ENCODE data around the gene SBF2. TPM values are rescaled to one million over a fixed set of nuclear protein-coding genes. Genes with fewer than 3 reads are reported as not detected.

SBF2 gene
- total RNA-seq, 1 donor from 2014 or later = 12.0 TPM

- intact Hi-C loops (cut with micrococcal nuclease) = loop anchor here (10.0 kb wide), 2 partner anchors 563 to 1607 kb away; partner anchors contain the start of genes RPL27A, TRIM66 and ZBED5
These were observed 2.0 kb downstream of the SBF2 start for GRCh38 chr11:10291801-10292638.

GRCh38 chr11:10289765-10290380 lies 4.1 kb downstream of the SBF2 start:
- ChIA-PET POLR2A (no interaction called here), CTCF (interaction anchor here (1.5 kb wide), 1 partner anchor 18 kb away, joined by 3 read pairs; no protein-coding TSS in a partner anchor)
- no peaks in the 10 kb centered on the region for H3K36me3 Mint-ChIP-seq (ENCODE audit: low read depth)
- intact Hi-C loops (cut with micrococcal nuclease) = loop anchor here (10.0 kb wide), 2 partner anchors 565 to 1605 kb away; partner anchors contain the start of genes RPL27A, TRIM66 and ZBED5
- H3K9me3 Mint-ChIP-seq = no peaks in the 10 kb centered on the region
- H3K4me1 Mint-ChIP-seq = peaks cover 20% of the 10 kb centered on the region
- peaks cover 19% of the 10 kb centered on the region for H3K27me3 Mint-ChIP-seq
- no peak overlapping the region for H3K27ac Mint-ChIP-seq
- DNase-seq (no peak), ATAC-seq (ENCODE audit: low read depth) (no peak)
- no peak overlapping the region for H3K4me3 Mint-ChIP-seq
- no peak for TF ChIP-seq CTCF (IDR thresholded peaks at IDR 0.05)

More at GRCh38 chr11:10291801-10292638, 2.0 kb downstream of the SBF2 start:
- H3K27me3 Mint-ChIP-seq = peaks cover 29% of the 10 kb centered on the region
- peaks cover 20% of the 10 kb centered on the region for H3K4me1 Mint-ChIP-seq
- H3K27ac Mint-ChIP-seq = no peak overlapping the region
- no peaks in the 10 kb centered on the region for H3K36me3 Mint-ChIP-seq (ENCODE audit: low read depth)
- H3K4me3 Mint-ChIP-seq = peak overlapping the region; percentile 44
- DNase-seq (no peak), ATAC-seq (ENCODE audit: low read depth) (no peak)
- no peaks in the 10 kb centered on the region for H3K9me3 Mint-ChIP-seq
- POLR2A ChIA-PET = no interaction called here
- TF ChIP-seq CTCF (IDR thresholded peaks at IDR 0.05) = no peak
- CTCF ChIA-PET = no interaction called here

- no peak for DNase-seq
- H3K9me3 Mint-ChIP-seq = no peaks in the 10 kb centered on the region
- no peak overlapping the region for H3K4me3 Mint-ChIP-seq
- ATAC-seq (ENCODE audit: low read depth) = no peak
- peaks cover 20% of the 10 kb centered on the region for H3K27me3 Mint-ChIP-seq
- ChIA-PET POLR2A (no interaction called here), CTCF (interaction anchor here (1.5 kb wide), 1 partner anchor 19 kb away, joined by 3 read pairs; no protein-coding TSS in a partner anchor)
- intact Hi-C loops (cut with micrococcal nuclease) = no loop called here
- no peak overlapping the region for H3K27ac Mint-ChIP-seq
- no peaks in the 10 kb centered on the region for H3K36me3 Mint-ChIP-seq (ENCODE audit: low read depth)
- H3K4me1 Mint-ChIP-seq = peaks cover 17% of the 10 kb centered on the region
- TF ChIP-seq CTCF (IDR thresholded peaks at IDR 0.05) = no peak
These were observed 4.9 kb downstream of the SBF2 start for GRCh38 chr11:10288881-10289764.

- ChIA-PET POLR2A (no interaction called here), CTCF (interaction anchor here (0.8 kb wide), 1 partner anchor 315 kb away, joined by 3 read pairs; no protein-coding TSS in a partner anchor)
- H3K36me3 Mint-ChIP-seq (ENCODE audit: low read depth) = no peaks in the 10 kb centered on the region
These were observed 6.0 kb downstream of the SBF2 start for GRCh38 chr11:10287766-10288715.

More at GRCh38 chr11:10287766-10288715, 6.0 kb downstream of the SBF2 start:
- ATAC-seq (ENCODE audit: low read depth) (no peak), DNase-seq (no peak)
- intact Hi-C loops (cut with micrococcal nuclease) = no loop called here
- no peak overlapping the region for H3K27ac Mint-ChIP-seq
- no peaks in the 10 kb centered on the region for H3K9me3 Mint-ChIP-seq
- H3K27me3 Mint-ChIP-seq = peaks cover 23% of the 10 kb centered on the region
- peaks cover 14% of the 10 kb centered on the region for H3K4me1 Mint-ChIP-seq
- no peak overlapping the region for H3K4me3 Mint-ChIP-seq
- TF ChIP-seq CTCF (IDR thresholded peaks at IDR 0.05) = no peak
